NCI-H748 treated with DMSO at 0.1 percent for 48 hours (cell line): ENCODE data around the gene PPM1N.
"Not testable (repeated sequence)": the region's sequence is repeated elsewhere in the genome, so short reads cannot be mapped to it uniquely, and the experiment has no call there.

Source experiments
- DNase-seq: peaks from one replicate; lab custom pipeline; 2025; lab: John Stamatoyannopoulos, UW

The PPM1N gene

GRCh38 chr19:45508861-45509691, 10.8 kb downstream of the PPM1N start:
- DNase-seq, result peak; percentile 15

DNA sequence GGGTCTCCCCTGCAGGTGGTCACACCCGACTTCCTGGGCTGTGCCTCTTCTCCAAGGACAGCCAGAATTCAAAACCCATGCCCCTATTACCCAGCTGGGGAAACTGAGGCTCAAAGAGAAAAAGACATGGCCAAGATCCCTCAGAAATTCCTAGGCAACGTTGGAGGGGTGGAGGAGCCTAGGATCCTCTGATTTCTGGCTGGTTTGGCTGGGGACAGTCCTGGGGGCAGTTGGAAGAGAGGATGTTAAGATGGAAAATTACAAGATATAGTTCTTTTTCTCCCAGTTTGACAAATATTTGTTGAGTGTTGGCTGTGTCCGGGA, 11.4 kb downstream of the PPM1N start:
- no peak for DNase-seq

DNA sequence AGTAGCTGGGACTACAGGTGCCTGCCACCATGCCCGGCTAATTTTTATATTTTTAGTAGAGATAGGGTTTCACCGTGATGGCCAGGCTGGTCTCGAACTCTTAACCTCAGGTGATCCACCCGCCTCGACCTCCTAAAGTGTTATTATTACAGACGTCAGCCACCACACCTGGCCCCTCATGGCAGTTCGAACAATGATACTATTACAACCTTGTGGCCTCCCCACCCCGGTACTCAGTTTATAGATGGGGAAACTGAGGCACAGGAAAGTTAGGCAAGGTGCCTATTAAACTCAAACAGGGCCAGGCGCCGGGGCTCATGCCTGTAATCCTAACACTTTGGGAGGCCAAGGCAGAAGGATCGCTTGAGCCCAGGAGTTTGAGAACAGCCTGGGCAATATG, 12.1 kb downstream of the PPM1N start:
- not testable (repeated sequence) for DNase-seq

GRCh38 chr19:45511074-45511473, 12.8 kb downstream of the PPM1N start:
- DNase-seq, result no peak

- DNase-seq, result no peak
Measured at GRCh38 chr19:45512881-45513483, 14.7 kb downstream of the PPM1N start.

GRCh38 chr19:45514376-45515051, 16.3 kb downstream of the PPM1N start:
- no peak for DNase-seq

DNA sequence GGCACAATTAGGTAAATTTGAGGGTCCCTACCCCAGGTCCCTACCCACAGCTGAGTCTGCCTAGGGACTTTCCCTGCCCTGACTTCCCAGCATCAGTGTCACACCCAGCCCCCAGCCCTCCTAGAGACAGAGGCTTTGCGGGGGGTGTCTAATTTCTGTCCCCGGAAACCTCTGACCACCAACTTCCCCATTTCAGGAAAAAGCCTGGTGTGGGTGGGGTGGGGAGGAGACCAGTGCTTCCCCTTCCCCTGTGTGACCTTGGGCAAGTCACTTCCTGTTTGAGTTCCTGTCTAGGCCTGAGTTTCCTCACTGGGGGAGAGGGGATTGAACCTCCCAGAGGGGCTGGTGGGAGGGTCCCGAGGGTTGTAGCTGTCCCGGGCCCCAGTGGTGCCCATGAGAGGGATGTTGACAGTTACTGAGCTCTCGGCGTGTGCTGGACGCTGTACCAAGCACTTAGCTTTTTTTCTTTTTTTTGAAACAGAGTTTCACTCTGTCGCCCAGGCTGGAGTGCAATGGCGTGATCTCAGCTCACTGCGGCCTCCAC, 16.9 kb downstream of the PPM1N start:
- DNase-seq, result no peak

GRCh38 chr19:45515807-45516401, 17.7 kb downstream of the PPM1N start:
- no peak for DNase-seq

DNA sequence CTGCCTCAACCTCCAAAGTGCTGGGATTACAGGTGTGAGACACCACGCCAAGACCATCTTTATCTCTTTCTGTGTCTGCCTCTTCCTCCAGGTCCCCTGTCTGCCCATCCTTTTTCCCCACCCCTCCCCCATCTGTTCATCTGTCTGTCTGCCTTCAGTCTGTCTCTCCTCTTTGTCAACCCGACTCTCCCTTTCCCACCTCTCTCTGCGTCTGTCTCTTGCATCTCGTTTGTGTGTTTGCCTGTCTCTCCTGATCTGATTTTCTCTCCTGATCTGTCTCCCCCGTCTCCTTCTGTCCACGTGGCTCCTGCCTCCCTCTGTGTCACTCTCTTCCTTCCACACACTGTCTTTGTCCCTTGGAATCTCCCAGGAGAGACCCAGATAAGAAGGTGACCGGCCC, 19.0 kb downstream of the PPM1N start:
- DNase-seq, result no peak

DNA sequence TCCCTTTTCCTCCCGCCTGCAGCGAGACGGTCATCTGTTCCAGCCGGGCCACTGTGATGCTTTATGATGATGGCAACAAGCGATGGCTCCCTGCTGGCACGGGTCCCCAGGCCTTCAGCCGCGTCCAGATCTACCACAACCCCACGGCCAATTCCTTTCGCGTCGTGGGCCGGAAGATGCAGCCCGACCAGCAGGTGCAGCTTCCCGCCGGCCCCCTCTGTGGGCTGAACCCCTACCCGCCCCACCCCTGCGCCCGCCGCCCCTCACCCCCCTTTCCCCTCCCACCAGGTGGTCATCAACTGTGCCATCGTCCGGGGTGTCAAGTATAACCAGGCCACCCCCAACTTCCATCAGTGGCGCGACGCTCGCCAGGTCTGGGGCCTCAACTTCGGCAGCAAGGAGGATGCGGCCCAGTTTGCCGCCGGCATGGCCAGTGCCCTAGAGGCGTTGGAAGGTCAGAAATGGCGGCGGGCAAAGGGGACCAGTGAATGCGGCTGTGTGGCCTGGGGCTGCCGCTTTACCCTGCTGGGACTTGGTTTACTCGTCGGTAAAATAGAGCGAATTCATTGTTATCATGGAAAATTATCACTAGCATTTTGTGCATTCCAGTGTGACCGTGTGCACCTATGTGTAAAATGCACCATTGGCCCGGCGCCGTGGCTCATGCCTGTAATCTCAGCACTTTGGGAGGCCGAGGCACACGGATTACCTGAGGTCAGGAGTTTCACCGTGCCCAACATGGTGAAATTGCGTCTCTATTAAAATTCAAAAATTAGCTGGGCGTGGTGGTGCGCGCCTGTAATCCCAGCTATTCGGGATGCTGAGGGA, 19.6 kb downstream of the PPM1N start:
- DNase-seq, result no peak

DNA sequence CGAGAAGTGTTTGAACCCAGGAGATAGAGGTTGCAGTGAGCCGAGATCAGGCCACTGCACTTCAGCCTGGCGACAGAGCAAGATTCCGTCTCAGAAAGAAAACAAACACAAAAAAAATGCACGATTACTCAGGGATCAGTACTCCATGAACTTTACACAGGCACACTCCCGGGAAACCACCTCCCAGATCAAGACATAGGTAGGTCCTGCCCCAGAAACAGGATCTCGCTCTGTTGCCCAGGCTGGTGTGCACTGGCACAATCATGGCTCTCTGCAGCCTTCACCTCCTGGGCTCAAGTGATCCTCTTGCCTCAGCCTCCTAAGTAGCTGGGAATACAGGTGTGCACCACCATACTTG, 20.2 kb downstream of the PPM1N start:
- no peak for DNase-seq

DNA sequence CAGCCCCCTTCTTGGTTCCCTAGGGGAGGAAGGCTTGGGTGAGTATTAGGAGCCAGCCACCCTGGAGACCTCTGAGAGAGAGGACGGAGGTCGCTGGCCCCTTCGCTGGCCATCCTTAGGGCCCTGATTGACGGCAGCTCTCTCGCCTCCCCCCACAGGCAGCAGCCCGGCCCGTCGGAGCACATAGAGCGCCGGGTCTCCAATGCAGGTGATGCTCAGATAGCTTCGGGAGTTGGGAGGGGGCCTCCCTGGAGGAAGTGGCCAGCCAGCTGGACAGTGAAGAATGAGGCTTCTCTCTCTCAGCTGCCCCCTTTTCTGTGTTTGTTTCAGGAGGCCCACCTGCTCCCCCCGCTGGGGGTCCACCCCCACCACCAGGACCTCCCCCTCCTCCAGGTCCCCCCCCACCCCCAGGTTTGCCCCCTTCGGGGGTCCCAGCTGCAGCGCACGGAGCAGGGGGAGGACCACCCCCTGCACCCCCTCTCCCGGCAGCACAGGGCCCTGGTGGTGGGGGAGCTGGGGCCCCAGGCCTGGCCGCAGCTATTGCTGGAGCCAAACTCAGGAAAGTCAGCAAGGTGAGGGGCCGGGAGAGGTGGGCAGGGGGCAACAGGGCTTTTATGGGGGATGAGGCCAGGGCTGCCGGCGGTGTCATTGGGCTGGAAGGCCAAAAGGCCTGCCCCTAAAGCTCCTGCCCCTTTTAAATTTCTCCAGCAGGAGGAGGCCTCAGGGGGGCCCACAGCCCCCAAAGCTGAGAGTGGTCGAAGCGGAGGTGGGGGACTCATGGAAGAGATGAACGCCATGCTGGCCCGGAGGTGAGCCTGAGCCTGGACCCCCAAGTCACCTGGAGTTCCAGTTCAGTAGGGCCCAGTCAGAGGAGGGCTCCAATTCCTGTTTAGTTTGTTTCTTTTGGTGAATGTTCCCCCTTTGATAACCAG, 24.0 kb downstream of the PPM1N start:
- no peak for DNase-seq

DNA sequence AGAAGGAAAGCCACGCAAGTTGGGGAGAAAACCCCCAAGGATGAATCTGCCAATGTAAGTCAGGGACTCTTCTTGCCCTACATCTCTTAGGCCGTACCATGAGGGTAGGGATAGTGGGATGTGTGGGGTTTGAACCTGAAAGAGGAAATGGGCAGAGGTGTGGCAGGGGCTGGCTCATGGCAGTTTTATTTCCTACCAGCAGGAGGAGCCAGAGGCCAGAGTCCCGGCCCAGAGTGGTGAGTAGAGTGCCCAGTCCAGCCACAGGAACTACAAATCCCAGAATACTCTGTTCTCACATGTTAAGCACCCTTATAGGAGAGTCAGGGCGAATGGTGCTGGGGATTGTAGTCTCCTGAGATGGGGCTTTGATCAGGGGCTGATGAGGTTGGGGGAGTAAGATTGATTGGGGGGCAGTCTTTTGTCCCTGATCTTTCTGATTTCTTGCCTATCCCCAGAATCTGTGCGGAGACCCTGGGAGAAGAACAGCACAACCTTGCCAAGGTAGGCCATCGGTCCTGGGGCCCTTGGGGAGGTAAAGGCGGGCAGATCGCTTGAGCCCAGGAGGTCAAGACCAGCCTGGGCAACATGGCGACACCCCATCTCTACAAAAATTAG, 25.5 kb downstream of the PPM1N start:
- peak; percentile 89 for DNase-seq

DNA sequence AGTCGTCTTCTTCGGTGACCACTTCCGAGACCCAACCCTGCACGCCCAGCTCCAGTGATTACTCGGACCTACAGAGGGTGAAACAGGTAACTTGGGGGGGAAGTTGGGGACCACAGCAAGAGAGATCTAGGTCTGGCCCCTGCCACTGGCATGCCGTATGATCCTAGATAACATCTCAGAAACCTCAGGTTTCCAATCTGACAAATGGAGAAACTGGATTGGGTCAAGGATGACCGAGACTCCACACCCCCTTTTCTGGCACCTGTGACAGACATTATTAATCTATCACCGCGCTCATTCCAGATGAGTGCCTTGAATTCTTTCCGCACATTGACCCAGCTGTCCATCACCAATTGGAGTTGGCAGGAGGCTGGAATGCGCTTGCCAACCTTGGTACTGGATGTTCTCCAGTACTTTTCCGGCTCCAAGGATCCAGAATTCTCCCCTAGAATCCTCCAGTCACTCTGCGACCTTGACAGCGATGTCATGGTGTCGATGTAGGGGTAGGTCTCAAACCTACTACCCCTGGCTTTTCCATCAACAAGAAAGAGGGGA, 26.4 kb downstream of the PPM1N start:
- no peak for DNase-seq

DNA sequence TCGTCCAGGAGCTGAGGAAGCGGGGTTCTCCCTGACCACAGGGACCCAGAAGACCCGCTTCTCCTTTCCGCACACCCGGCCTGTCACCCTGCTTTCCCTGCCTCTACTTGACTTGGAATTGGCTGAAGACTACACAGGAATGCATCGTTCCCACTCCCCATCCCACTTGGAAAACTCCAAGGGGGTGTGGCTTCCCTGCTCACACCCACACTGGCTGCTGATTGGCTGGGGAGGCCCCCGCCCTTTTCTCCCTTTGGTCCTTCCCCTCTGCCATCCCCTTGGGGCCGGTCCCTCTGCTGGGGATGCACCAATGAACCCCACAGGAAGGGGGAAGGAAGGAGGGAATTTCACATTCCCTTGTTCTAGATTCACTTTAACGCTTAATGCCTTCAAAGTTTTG, 27.9 kb downstream of the PPM1N start:
- peak; percentile 49 for DNase-seq

DNA sequence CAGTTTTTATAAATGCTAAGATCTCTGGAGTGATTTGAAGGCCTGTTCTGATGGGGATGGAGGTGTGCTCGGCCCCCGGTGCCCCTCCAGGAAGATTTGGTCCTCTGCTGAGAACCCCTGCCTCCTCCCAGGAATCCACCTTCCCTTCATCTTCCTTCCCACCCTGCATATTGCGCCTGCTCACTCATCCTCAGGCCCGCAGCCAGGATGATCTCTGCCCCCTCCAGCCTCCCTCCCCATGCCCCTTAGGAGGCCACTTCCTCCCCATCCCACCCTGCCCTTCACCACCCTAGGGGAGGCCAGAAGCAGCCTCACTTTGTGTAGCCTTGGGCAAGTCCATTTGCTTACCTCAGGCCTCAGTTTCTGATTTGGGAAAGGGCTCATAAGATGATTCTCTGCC, 28.7 kb downstream of the PPM1N start:
- DNase-seq, result no peak

DNA sequence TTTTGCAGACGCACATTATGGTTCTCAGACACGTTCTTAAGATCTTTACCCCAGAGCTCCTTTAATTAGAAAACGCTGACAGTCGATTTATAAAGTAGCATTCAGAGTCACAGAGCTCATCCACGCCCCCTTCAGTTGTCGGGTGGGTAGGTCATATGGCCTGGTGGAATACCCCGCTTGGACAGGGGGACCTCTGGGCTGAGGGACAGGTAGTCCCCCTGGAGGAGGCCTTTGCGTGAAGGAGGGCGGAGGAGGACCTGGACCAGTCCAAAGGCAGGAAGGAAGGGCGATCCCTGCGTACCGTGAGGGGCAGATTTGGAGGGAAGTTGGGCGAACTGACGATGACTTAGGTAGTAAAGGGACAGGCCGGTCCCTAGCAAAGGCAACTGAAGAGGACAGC, 29.5 kb downstream of the PPM1N start:
- no peak for DNase-seq

GRCh38 chr19:45528149-45528743, 30.0 kb downstream of the PPM1N start:
- DNase-seq, result peak; percentile 70

- peak; percentile 87 for DNase-seq
Measured at GRCh38 chr19:45528744-45529419, 30.6 kb downstream of the PPM1N start.
